ENCODE data around the gene GLA.

DNA sequence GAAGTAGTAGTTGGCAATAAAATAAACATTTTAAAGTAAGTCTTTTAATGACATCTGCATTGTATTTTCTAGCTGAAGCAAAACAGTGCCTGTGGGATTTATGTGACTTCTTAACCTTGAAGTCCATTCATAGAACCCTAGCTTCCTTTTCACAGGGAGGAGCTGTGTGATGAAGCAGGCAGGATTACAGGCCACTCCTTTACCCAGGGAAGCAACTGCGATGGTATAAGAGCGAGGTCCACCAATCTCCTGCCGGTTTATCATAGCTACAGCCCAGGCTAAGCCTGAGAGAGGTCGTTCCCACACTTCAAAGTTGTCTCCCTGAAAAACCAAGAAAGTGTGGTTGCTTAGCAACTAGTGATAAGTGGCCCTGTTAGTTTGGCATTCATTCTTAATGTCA lies 9.9 kb downstream of the GLA start:
- TF ChIP-seq, protein P1, sequence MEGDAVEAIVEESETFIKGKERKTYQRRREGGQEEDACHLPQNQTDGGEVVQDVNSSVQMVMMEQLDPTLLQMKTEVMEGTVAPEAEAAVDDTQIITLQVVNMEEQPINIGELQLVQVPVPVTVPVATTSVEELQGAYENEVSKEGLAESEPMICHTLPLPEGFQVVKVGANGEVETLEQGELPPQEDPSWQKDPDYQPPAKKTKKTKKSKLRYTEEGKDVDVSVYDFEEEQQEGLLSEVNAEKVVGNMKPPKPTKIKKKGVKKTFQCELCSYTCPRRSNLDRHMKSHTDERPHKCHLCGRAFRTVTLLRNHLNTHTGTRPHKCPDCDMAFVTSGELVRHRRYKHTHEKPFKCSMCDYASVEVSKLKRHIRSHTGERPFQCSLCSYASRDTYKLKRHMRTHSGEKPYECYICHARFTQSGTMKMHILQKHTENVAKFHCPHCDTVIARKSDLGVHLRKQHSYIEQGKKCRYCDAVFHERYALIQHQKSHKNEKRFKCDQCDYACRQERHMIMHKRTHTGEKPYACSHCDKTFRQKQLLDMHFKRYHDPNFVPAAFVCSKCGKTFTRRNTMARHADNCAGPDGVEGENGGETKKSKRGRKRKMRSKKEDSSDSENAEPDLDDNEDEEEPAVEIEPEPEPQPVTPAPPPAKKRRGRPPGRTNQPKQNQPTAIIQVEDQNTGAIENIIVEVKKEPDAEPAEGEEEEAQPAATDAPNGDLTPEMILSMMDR (IDR thresholded peaks at IDR 0.05), result no peak
- no peak for TF ChIP-seq EZH2phosphoT487 (IDR thresholded peaks at IDR 0.05)
- TF ChIP-seq EZH2 (IDR thresholded peaks at IDR 0.05), result no peak
